ENCODE data around the gene ATP4B.

ATP4B gene

DNA sequence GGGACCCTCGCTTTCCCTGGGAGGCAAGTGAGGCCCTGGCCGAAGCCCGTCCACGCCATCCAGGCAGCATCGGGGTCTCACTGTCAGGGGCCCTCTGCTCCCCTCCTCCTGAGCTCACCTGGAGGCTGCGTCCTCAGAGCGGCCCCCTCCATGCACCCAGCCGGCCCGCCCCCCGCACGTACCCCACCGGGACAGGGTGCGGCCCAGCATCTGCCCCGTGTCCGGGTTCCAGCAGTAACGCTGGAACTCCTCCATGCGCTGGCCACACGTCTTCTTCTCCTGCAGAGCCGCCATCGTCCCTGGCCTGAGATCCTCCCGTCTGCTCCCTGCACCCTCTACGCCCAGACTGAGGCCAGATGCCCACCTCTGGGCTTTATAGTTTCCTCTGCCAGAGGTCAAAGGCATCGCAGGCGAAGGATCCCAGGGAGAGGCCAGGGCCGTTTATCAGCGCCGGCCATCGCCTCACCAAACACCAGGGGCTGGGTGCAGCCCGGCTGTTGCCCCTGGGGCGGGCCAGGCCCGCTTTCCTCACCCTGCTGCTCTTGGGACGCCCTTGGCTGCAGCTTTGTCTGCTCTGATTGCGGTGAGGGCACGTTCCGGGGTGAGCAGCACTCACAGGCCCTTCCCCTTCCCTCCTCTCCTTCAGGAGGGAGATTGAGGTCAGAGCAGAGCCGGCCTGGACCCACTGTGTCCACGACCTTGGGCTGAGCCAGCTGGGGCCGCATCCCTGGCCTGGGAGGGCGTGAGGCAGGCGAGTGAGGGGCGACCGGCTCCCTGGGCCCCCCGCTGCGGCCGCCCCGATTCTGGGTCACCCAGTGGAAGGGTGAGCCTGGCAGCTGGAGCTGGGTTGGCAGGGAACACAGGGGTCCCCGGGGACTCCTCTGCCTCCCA lies at the start of gene ATP4B:
ATP4B (minus strand) TSS at position 348 of the 891 bp plus-strand sequence; CDS start at position 294, 54 bp downstream.
- DNase-seq (ENCODE audit: low read depth in 3 of 3): no peak

DNA sequence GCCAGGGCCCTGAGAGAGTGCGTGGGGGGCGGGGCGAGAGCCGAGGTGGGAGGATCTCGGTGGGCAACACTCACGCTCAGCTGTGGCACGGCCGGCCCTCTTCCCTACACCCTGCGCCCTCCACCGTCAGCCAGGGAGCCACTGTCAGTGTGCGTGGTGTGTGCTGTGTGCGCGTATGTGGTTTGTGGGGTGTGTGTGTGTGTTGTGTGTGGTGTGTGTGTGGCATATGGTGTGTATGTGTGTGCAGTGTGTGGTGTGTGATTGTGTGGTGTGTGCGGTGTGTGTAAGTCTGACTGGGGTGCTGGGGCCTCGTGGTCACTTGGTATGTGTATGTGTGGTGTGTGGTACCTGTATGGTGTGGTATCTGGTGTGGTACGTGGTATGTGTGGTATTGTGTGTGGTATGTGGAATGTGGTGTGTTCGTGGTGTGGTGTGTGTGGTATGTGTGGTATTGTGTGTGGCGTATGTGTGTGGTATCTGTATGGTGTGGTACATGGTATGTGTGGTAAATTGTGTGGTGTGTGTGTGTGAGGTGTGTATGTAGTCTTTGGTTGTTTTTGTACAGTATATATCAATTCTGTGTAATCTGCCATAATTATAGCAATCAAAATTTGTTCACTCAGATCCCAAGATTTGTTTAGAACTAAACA lies 14.1 kb upstream of the ATP4B start:
- no peak for DNase-seq (ENCODE audit: low read depth in 3 of 3)

DNA sequence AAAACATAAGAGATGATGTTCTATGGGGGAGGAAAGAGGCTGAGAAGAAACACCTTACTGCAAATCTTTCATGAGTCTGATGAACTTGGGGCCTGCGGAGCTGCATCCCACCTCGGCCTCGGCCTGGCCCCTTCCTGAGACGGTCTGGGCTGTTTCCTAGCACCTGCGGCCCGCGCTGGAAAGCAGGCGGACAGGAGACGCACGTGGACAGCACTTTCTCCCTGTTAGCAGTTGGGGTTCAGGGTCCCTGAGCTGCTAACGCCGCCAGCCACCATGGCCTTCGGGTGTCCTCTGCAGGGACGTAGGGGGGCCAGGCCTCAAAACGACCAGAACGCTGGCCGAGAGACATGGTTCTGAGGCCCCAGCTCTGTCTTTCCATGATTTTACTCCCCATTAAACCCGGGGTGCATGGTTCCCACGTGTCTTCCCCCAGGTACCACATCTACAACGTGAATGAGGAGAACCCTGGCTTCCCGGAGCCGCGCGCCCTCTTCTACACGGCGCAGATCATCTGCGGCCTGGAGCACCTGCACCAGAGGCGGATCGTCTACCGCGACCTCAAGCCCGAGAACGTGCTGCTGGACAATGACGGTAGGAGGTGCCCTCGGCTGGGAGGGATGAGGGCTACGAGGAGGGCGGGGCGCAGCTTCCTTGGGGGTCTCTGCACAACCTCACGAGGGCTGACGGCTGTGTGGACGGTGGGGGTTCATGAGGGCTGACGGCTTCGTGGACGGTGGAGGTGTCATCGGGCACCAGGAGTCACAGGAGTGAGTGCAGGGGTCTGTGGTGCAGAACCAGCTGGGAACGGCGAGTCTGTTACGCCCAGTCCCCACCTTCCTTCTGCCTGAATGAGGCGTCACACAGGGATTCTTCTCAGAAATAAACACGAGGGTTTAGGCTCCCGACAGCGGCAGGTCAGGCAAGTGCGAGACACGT lies 13.3 kb upstream of the ATP4B start:
- DNase-seq (ENCODE audit: low read depth in 3 of 3): no peak

DNA sequence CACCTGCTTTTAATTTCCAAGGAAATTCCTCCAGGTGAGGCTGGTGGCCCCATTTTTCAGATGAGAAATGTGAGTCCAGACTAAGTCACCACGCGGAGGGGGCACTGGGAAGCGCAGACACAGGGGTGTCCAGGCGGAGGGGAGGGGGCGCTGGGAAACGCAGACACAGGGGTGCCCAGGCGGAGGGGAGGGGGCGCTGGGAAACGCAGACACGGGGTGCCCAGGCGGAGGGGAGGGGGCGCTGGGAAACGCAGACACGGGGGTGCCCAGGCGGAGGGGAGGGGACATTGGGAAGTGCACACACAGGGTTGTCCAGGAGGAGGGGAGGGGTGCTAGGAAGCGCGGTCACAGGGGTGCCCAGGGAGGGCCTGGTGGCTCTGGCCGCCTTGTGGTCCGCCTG lies 12.5 kb upstream of the ATP4B start:
- DNase-seq (ENCODE audit: low read depth in 3 of 3): no peak

DNA sequence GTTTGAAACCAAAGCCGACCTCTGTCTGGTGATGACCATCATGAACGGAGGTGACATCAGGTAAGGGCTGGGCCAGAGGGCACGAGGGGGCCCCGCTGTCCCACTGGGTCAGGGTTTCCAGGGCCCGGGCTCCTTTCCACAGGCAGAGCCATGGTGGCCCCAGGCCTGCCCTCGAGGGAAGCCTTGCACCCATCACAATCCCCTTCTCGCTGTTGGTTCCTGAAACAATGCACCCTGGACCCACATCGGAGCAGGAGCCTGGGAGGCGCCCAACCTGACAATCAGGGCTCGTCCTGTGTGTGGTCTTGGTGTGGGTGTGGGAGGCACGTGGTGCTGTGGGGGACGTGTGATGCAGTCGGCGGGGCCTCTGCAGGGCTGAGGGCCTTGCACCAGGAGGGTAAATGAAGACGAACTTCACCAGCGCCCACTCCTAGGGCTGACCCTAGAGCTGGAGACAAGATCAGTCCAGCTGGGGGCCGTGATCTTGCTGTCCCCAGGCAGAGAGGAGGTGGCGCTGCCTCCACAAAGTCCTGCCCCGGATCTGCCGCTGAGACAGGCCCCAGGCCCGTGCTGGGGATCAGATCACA lies 11.8 kb upstream of the ATP4B start:
- no peak for DNase-seq (ENCODE audit: low read depth in 3 of 3)

DNA sequence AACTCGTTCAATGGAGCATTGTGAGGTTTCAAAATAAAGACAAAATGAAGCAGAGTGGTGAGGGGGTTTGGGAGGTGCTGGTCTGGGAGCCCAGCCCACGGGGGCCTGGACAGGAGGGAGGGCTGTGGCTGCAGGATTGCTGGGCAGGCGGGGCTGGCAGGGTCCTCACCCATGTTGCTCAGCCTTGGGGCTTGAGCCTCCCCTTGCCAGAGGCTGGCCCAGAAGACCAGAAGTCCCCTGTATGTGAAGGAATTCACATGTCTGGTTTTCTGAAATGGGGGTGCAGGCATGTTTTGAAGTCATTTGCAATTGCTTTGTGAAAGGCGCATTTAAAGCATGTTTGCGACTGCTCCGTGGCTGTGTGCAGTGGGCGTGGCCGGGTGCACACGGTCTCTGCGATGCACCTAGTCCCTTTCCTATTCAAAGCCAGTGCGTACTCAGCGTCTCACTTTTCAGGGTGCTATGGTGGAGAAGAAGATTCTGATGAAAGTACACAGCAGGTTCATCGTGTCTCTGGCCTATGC lies 11.3 kb upstream of the ATP4B start:
- DNase-seq (ENCODE audit: low read depth in 3 of 3): no peak

DNA sequence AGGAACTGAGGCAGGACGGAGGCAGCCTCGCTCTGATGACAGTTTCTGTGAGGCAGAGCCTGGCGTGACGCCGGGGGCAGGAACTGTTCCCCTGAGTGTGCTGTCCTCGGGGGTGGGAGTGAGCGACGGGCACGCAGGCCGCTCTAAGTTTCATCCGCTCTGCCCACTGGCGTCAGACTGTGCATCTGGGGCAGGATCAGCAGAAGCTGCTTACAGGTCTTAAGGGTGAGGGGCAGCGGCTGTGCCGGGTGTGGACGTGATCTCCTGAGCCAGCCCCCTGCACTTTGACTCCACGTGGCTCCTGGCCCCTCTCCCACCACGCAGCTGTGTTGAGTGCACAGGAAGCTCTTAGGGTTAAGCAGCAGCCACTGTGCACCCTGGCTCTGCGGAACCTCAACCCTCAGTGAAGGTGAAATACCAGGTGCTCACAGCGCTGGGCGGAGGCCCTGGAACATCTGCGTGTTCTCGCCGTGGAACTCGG lies 10.5 kb upstream of the ATP4B start:
- DNase-seq (ENCODE audit: low read depth in 3 of 3): no peak

DNA sequence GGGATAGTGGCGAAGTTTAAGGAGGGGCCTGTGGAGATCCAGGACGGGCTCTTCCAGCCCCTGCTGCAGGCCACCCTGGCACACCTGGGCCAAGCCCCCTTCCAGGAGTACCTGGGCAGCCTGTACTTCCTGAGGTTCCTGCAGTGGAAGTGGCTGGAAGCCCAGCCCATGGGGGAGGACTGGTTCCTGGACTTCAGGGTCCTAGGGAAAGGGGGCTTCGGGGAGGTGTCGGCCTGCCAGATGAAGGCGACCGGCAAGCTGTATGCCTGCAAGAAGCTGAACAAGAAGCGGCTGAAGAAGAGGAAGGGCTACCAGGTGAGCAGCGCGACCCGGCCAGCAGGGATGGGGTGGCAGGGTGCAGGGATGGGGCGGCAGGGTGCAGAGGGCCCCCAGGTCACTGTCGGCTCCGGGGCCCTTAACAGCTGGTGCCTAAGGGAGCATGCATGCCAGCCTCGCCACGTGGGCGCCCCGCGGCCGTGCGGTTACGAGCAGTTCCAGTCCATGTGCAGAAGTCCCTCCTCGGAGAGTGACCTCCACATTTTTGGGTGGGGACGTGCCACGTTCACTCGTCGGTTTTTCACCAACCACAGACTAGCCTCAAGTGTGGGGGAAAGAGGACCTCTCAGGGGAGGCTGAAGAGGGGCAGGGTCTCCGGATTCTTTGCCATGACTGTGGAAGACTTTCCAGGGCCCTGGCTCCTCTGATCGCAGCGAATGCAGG lies 9.9 kb upstream of the ATP4B start:
- DNase-seq (ENCODE audit: low read depth in 3 of 3): no peak

DNA sequence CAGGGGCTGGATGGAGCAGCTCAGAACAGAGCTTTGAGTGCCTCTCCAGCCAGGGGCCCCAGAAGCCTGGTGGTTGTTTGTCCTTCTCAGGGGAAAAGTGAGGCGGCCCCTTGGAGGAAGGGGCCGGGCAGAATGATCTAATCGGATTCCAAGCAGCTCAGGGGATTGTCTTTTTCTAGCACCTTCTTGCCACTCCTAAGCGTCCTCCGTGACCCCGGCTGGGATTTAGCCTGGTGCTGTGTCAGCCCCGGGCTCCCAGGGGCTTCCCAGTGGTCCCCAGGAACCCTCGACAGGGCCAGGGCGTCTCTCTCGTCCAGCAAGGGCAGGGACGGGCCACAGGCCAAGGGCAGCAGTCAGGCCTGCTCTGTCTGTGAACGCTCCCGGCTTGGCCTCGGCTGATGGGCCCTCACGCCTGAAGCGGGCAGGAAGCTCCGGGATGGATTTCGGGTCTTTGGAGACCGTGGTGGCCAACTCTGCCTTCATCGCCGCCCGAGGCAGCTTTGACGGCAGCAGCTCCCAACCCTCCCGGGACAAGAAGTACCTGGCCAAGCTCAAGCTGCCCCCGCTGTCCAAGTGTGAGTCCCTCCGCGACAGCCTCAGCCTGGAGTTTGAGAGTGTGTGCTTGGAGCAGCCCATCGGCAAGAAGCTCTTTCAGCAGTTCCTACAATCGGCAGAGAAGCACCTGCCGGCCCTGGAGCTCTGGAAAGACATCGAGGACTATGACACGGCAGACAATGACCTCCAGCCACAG lies 9.1 kb upstream of the ATP4B start, which contains the start of gene GRK1:
GRK1 (plus strand) TSS at position 269 of the 751 bp plus-strand sequence; CDS start at position 437, 168 bp downstream.
- no peak for DNase-seq (ENCODE audit: low read depth in 3 of 3)

DNA sequence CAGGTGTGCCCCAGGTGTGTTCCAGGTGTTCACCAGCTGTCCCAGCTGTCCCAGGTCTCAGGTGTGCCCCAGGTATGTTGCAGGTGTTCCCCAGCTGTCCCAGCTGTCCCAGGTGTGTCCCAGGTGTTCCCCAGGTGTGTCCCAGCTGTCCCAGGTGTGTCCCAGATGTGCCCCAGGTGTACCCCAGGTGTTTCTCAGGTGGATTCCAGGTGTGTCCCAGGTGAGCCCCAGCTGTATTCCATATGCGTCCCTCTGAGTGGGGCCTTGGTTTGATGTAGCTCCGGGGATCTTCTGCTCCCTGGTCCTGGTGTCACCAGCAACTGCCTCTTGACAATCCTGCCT lies 8.3 kb upstream of the ATP4B start:
- DNase-seq (ENCODE audit: low read depth in 3 of 3): no peak

DNA sequence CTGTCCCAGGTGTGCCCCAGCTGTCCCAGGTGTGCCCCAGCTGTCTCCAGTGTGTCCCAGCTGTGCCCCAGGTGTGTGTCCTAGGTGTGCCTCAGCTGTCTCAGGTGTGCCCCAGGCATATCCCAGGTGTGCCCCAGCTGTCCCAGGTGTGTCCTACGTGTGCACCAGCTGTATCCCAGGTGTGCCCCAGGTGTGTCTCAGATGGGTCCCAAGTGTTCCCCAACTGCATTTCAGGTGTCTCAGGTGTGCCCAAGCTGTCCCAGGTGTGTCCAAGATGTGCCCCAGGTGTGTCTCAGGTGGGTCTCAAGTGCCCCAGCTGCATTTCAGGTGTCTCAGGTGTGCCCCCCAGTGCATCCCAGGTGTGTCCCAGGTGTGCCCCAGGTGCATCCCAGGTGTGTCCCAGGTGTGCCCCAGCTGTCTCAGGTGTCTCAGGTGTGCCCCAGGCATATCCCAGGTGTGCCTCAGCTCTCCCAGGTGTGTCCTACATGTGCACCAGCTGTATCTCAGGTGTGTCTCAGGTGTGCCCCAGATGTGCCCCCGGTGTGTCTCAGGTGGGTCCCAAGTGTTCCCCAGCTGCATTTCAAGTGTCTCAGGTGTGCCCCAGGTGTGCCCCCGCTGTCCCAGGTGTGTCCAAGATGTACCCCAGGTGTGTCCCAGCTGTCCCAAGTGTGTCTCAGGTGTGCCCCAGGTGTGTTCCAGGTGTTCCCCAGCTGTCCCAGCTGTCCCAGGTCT lies 7.8 kb upstream of the ATP4B start:
- no peak for DNase-seq (ENCODE audit: low read depth in 3 of 3)

DNA sequence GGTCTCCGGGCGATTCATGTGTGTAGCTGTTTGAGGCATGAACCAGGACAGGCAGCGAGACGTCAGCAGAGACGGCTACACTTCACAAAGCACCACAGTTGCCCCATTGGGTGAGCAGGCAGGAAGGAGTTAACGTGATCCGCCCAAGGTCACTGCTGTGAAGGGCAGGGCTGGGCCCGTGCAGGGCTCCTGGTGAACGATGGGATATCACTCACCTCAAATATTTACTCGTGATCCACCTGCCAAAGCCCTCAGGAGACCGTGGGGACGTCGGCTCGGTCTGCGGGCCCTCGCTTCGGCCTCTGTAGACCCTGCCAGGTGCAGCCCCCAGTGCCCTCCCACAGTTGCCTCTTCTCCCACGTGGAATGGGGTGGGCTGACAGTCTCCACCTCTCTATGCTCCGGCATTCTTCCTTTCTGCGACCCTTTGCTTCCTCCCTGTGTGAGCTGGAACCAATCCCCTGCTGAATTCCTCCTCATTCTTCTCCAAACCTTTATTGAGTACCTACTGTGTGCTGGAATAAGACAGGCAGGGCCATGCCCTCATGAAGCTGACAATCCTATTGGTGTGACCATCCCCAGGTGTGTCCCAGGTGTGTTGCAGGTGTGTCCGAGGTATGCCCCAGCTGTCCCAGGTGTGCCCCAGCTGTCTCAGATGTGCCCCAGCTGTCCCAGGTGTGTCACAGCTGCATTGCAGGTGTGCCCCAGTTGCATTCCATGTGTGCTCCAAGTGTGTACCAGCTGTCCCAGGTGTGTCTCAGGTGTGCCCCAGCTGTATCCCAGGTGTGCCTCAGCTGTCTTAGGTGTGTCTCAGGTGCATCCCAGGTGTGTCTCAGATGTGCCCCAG lies 7.0 kb upstream of the ATP4B start:
- DNase-seq (ENCODE audit: low read depth in 3 of 3): no peak

DNA sequence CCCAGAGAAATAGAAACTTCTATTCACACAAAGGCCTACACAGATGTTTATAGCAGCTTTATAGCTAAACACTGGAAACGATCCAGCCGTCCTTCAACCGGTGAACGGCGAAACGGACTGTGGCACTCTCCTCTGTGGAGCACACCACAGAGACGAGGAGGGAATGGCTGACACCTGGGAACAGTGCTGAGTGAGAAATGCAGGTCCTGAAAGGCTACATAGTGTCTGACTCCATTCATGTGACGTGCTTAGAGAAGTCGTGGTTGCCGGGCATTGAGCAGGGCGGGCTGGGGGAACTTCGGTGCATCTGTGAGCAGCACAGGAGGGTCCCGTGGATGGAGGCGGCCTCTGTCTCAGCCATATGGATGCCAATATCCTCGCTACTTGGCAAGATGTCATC lies 5.9 kb upstream of the ATP4B start:
- no peak for DNase-seq (ENCODE audit: low read depth in 3 of 3)

DNA sequence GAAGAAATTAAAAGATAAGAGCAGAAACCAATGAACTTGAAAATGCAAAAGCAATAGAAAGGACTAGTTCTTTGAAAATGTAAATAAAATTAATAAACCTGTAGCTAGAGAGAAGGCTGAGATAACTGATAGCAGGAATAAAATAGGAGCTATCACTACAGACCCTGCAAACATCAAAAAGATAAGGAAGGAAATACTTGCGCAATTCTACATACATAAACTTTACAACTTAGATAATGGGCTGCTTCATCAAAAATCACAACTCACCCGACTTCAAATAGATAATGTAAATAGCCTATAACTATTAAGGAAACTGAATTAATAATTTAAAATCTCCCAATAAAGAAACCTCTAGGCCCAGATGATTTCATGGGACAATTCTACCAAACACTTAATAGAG lies 3.5 kb upstream of the ATP4B start:
- no peak for DNase-seq (ENCODE audit: low read depth in 3 of 3)

DNA sequence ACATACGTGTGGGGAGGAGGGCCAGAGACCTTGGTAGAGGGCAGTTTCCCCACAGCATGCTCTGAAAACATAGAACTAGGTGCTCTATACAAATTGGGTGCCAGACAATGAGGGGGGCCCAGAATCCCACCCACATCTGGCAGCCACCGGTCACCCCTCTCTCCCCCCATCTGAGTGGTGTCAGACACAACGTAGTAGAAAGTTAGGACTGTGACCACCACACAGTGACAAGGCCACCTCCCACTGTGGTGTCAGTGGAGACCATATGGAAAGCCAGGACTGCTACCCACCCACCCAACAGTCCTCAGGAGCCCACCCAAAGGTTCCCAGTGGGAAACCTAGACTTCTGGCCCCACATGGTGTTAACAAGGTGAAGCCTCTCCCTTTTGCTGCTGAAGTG lies 2.1 kb upstream of the ATP4B start:
- no peak for DNase-seq (ENCODE audit: low read depth in 3 of 3)

DNA sequence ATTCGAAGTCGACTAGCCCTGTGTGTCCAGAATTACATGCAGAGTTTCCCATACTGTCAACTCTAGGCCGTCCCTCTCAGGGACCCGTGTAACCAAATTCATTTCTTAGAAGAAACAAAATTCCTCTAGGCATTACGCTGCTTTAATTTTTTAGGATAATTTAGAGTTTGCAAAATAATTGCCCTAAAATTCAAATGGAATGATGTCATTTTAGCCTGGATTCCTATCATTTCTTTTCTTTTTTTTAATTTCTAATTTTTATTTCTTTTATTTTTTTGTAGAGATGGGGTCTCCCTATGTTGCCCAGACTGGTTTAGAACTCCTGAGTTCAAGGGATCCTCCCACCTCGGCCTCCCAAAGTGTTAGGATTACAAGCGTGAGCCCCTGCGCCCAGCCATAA lies 1.3 kb upstream of the ATP4B start:
- no peak for DNase-seq (ENCODE audit: low read depth in 3 of 3)

DNA sequence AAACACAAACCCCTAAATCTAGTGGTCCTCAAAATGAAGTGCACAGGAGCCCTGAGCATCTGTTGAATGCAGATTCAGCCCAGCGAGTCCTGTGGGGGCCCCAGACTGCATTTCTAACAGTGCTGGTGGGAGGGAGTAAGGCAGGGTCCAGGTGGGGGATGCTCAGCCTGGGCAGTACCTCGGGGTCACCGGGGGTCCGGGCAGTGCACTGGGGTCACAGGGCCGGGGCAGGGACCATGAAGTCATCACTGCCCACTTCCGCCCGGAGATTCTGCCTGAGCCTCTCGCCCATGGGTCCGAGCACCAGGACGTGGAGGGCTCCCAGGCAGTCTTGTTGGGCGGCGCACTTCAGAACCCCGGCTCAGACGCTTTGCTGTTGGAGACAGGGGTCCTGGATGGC lies 838 bp upstream of the ATP4B start:
- DNase-seq (ENCODE audit: low read depth in 3 of 3): no peak

Measured in stimulated activated CD4-positive, alpha-beta T cell treated with anti-CD3 and anti-CD28 coated beads, TNF-alpha, amount 100 ng/mL, for 24 hours (primary cell).